Activated CD8-positive, alpha-beta memory T cell treated with anti-CD3 and anti-CD28 coated beads, Interleukin-2, amount 10 ng/mL, durations not matched to agents 7 days and 5 days (primary cell): ENCODE measurements around the gene IGFBP2. TPM values are rescaled to one million over a fixed set of nuclear protein-coding genes. Genes with fewer than 3 reads are reported as not detected.

Experiments used
- ATAC-seq: fragments of 150-1000 bp; cut with Tn5 transposase; one replicate; pipeline ENCODE4 v1.10.0; 2021; ENCODE audit warnings: moderate library complexity
- CTCF ChIA-PET: fragments of 350-600 bp; sonication (Branson Sonifier 250); formaldehyde crosslinking; loops from one replicate; lab custom pipeline; 2021; ENCODE audit warnings: antibody characterized with exemption; lab: Charles Lee
- DNase-seq: peaks from one replicate; pipeline ENCODE4 v3.0.0-alpha.2; 2020
- H3K27ac Mint-ChIP-seq: one replicate; pipeline ENCODE4 v1.8.0; 2021; ENCODE audit warnings: mild to moderate bottlenecking, mixed read lengths
- H3K27me3 Mint-ChIP-seq: one replicate; pipeline ENCODE4 v1.8.0; 2021; ENCODE audit warnings: mixed read lengths
- H3K36me3 Mint-ChIP-seq: one replicate; pipeline ENCODE4 v1.8.0; 2021; ENCODE audit warnings: mild to moderate bottlenecking, mixed read lengths
- H3K4me1 Mint-ChIP-seq: one replicate; pipeline ENCODE4 v1.8.0; 2021; ENCODE audit warnings: mixed read lengths
- H3K4me3 Mint-ChIP-seq: one replicate; pipeline ENCODE4 v1.8.0; 2021; ENCODE audit warnings: mild to moderate bottlenecking, moderate library complexity, mixed read lengths
- H3K9me3 Mint-ChIP-seq: one replicate; pipeline ENCODE4 v1.8.0; 2022; ENCODE audit warnings: low read depth, mixed read lengths
- total RNA-seq, 2 experiments: library from RNA; stranded (reverse); gene quantifications; one replicate each; pipeline ENCODE4 v1.2.3, GENCODE V29; 2021

The IGFBP2 gene
- total RNA-seq, 2 experiments from 2014 or later: 0.96 to 3.5 TPM

GRCh38 chr2:216601632-216602409 is 31.4 kb upstream of the IGFBP2 start:
- peaks cover 5% of the 10 kb centered on the region for H3K4me1 Mint-ChIP-seq

DNA sequence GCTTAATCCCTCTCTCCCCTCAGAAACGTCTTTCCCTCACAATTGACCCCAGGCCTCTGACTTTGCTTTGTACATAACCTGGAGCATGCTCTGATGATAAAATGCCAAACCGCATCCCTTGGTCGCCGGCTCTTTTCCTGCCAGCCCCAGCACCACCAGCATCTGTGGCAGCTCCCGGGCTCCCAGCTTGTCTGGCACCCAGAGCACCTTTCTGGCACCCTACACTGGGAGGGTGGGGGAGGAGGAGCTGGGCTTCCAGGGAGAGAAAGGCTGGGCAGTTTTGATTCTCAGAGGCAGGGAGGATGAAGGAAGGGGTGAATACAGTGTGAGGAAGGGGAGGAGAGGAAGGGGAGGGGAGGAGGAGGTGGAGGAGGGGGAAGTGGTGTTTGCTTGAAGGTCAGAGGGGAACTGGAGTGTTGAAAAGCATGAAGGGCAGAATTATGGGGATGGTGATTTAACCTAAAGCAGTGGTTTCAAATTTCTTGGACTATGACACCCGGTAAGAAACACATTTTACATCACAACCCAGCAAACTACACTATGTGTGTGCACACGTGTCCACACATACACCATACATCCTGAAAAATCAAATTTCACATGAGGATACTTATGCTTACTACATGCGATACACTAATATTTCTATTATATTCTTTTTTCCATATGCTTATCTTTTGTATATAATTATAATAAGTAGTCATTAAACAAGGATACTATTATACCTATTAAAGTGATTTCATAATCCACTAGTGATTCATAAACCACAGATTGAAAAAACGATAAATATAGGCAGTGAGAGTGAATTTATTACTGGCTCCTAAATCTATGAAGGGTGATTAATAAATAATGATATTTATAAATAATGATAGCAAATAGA is 30.0 kb upstream of the IGFBP2 start:
- Mint-ChIP-seq H3K27ac (no peak overlapping the region), H3K27me3 (peaks cover 20% of the 10 kb centered on the region)

More at GRCh38 chr2:216601632-216602409, 31.4 kb upstream of the IGFBP2 start:
- no peak overlapping the region for H3K4me3 Mint-ChIP-seq
- H3K36me3 Mint-ChIP-seq: no peaks in the 10 kb centered on the region
- ATAC-seq (no peak), DNase-seq (no peak)
- H3K27ac Mint-ChIP-seq: no peak overlapping the region
- CTCF ChIA-PET: no interaction called here
- no peaks in the 10 kb centered on the region for H3K9me3 Mint-ChIP-seq
- H3K27me3 Mint-ChIP-seq: peaks cover 20% of the 10 kb centered on the region

GRCh38 chr2:216603884-216604245 is 29.4 kb upstream of the IGFBP2 start:
- ATAC-seq (no peak), DNase-seq (no peak)
- H3K4me3 Mint-ChIP-seq: no peak overlapping the region
- peaks cover 2% of the 10 kb centered on the region for H3K36me3 Mint-ChIP-seq
- H3K9me3 Mint-ChIP-seq: no peaks in the 10 kb centered on the region
- no peak overlapping the region for H3K27ac Mint-ChIP-seq
- peaks cover 15% of the 10 kb centered on the region for H3K4me1 Mint-ChIP-seq
- peaks cover 18% of the 10 kb centered on the region for H3K27me3 Mint-ChIP-seq
- CTCF ChIA-PET: no interaction called here

More for the DNA sequence above, 30.0 kb upstream of the IGFBP2 start:
- CTCF ChIA-PET: no interaction called here
- H3K36me3 Mint-ChIP-seq: peaks cover 2% of the 10 kb centered on the region
- no peaks in the 10 kb centered on the region for H3K9me3 Mint-ChIP-seq
- ATAC-seq (no peak), DNase-seq (no peak)
- no peak overlapping the region for H3K4me3 Mint-ChIP-seq
- H3K4me1 Mint-ChIP-seq: peaks cover 15% of the 10 kb centered on the region

DNA sequence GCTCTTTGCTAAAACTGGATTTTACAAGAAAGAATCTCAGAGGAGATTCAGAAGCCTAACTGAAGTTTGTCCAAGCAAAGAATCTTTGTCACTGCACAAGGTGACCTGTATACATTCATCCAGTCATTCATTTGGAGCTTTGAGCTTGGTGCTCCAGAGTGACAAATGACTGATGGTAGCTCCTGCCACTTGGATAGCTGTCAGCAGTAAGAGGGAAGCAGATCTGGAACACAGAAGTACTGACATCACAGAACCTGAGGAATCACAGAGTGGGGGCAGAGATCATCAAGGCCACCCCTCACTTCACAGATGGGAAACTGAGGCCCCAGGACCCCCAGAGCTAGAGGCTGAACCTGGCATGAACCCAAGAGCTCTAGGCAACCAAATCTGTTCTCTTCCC is 28.8 kb upstream of the IGFBP2 start:
- DNase-seq (no peak), ATAC-seq (no peak)
- Mint-ChIP-seq H3K27ac (no peak overlapping the region), H3K4me1 (peaks cover 15% of the 10 kb centered on the region), H3K4me3 (no peak overlapping the region), H3K36me3 (peaks cover 2% of the 10 kb centered on the region), H3K9me3 (no peaks in the 10 kb centered on the region), H3K27me3 (peaks cover 15% of the 10 kb centered on the region)
- CTCF ChIA-PET: no interaction called here

DNA sequence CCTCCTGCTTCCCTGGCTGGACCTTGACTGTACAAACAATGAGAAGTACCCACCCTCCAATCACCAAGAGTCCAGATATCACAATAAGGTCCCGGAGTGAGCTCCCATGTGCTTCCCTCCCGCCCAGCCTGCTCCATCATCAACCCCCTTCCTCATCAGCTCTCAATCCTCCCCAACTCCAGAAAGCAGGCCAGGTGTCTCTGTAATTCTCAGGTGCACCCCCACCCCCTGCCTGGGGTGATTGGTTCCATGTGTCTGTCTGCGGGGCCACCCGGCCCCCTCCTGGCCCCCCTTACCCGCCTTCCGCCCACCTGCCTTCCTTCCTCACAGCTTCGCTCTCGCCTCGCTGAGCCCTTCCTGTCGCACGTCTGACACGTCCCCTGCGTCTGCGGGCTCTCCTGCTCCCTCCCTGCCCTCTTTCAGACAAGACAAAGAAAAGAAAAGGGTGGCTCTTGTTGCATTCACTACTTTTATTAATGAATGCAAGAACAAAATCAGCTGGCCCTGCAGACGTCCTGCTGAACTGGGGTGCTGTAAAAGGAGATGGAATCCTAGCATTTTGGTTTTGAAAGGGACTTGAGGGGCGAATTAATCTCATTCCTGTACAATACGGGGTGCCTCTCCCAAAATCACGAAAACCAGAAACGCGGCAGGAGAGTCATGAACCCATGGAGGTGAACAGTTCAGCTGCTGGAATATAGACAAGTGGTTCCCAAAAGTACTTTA is 26.5 kb upstream of the IGFBP2 start:
- ATAC-seq (peak; percentile 89), DNase-seq (peak; percentile 81)
- peaks cover 2% of the 10 kb centered on the region for H3K36me3 Mint-ChIP-seq
- CTCF ChIA-PET: no interaction called here
- peaks cover 15% of the 10 kb centered on the region for H3K4me1 Mint-ChIP-seq
- H3K27ac Mint-ChIP-seq: peak overlapping the region; percentile 71
- peaks cover 16% of the 10 kb centered on the region for H3K27me3 Mint-ChIP-seq
- no peaks in the 10 kb centered on the region for H3K9me3 Mint-ChIP-seq
- H3K4me3 Mint-ChIP-seq: peak overlapping the region; percentile 65

DNA sequence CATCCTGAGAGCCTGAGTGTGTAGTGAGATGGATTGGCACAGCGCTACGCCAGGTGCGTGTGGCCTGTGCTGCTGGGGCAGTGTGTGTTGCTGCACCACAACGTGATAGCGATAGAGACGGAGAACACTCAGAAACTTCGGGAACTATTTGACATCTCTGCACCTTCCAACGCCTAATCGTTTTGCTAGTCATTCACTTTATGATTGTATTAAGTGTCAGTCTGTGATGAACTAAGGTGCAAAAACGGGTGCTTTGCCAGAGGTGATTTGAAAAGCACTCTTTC is 26.0 kb upstream of the IGFBP2 start:
- H3K27me3 Mint-ChIP-seq: peaks cover 15% of the 10 kb centered on the region
- no peak for DNase-seq
- H3K36me3 Mint-ChIP-seq: peaks cover 2% of the 10 kb centered on the region
- CTCF ChIA-PET: no interaction called here
- no peaks in the 10 kb centered on the region for H3K9me3 Mint-ChIP-seq
- H3K4me3 Mint-ChIP-seq: no peak overlapping the region
- H3K4me1 Mint-ChIP-seq: peaks cover 15% of the 10 kb centered on the region
- no peak overlapping the region for H3K27ac Mint-ChIP-seq
- ATAC-seq: no peak

- H3K27ac Mint-ChIP-seq: no peak overlapping the region
- ATAC-seq (no peak), DNase-seq (no peak)
- peaks cover 2% of the 10 kb centered on the region for H3K36me3 Mint-ChIP-seq
- peaks cover 15% of the 10 kb centered on the region for H3K4me1 Mint-ChIP-seq
- H3K27me3 Mint-ChIP-seq: peaks cover 15% of the 10 kb centered on the region
- H3K4me3 Mint-ChIP-seq: no peak overlapping the region
- no peaks in the 10 kb centered on the region for H3K9me3 Mint-ChIP-seq
- CTCF ChIA-PET: no interaction called here
Measured at GRCh38 chr2:216608525-216608924, 24.7 kb upstream of the IGFBP2 start.

DNA sequence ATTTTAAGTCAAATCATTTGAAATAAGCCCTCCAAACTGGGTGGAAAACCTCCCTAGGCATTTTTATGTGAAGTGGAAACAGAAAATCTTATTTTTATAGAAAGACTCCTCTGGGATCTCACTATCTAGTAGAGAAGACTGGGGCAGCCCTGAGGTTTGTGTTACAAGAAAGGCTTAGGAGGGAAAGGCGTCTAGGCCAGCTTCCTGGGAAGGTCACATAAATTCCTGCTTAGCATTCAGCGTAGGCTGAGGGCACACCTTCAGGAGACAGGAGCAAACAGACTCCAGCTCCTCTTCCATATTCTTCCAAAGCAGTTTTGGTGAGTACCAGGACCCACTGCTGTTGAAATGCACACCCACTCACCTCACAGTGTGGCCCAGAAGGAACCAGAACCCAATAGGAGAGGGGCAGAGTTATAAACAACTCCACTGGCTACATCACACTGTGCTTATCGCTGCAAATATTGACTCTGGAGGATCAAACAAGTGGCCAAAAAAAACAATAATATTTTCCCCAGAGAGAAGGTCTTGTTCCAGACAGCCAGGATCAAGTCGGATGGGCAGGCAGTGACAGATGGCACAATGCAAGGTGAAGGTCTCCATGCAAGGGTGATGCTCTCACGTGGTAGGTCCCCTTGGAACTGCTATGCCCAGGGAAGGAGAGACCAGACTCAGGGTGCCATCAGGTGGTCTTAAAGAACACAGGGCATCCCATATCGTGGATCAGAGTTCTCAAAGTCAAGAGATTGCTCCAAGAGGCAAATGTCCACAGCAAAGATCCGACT is 17.7 kb upstream of the IGFBP2 start:
- Mint-ChIP-seq H3K9me3 (no peaks in the 10 kb centered on the region), H3K36me3 (no peaks in the 10 kb centered on the region)
- CTCF ChIA-PET: interaction anchor here (1.4 kb wide), 1 partner anchor 50 kb away, joined by 3 read pairs; no protein-coding TSS in a partner anchor

DNA sequence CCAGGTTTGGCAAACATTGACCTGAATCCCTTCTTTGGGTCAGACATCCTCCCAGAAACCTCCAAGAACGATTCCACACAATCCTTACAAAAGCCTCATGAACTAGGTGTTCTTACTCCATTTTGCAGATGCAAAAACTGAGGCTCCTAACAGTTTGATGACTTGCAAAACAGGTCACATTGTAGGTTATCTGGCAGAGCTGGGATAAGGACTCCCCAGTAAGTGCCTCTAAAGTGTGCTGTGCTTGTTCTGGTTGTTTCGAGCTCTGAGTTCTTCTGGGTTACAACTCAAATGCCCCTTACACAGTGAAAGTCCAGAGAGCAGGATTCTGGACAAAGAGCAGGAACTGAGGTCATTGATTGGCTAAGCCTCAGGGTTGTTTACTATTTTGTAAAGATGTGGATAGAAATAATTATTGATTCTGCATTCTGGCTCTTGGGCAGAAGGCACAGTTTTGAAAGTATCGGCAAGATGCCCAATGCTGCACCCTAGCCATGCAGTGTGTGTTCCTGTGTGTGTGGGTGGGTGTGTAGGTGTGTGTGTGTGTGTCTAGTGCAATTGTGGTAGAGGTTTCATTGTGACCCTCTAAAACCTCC is 17.0 kb upstream of the IGFBP2 start:
- Mint-ChIP-seq H3K4me3 (no peak overlapping the region), H3K4me1 (peaks cover 5% of the 10 kb centered on the region), H3K27ac (no peak overlapping the region), H3K9me3 (no peaks in the 10 kb centered on the region), H3K36me3 (no peaks in the 10 kb centered on the region), H3K27me3 (peaks cover 19% of the 10 kb centered on the region)
- ATAC-seq: no peak
- CTCF ChIA-PET: no interaction called here
- DNase-seq: no peak

More for the DNA sequence above, 17.7 kb upstream of the IGFBP2 start:
- DNase-seq (no peak), ATAC-seq (no peak)
- Mint-ChIP-seq H3K4me1 (peaks cover 5% of the 10 kb centered on the region), H3K27me3 (peaks cover 19% of the 10 kb centered on the region), H3K4me3 (no peak overlapping the region), H3K27ac (no peak overlapping the region)

- Mint-ChIP-seq H3K4me3 (no peak overlapping the region), H3K36me3 (no peaks in the 10 kb centered on the region), H3K9me3 (no peaks in the 10 kb centered on the region), H3K27me3 (peaks cover 16% of the 10 kb centered on the region), H3K27ac (no peak overlapping the region), H3K4me1 (peaks cover 5% of the 10 kb centered on the region)
- no peak for DNase-seq
- ATAC-seq: no peak
- CTCF ChIA-PET: interaction anchor here (2.0 kb wide), 1 partner anchor 97 kb away, joined by 8 read pairs; no protein-coding TSS in a partner anchor
Measured at GRCh38 chr2:216617159-216617815, 15.9 kb upstream of the IGFBP2 start.

DNA sequence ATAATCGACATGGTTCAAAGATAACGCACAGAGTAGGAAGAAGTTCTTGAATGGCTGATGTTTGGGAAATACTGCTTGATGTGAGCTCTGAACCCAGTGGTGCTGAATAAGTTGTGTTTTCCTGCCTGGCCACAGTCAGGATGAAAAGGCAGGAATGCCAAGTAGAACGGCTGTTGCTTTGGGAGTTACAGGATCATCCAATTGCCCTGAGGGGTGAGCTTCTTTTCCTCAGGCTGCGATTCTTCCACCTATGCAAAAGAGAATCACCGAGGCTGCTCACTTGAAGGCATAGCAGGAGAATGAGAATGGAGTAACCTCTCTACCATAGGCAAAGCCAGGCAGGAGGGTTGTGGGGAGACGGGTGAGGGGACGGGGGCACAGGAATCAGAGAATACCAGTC is 14.4 kb upstream of the IGFBP2 start:
- ATAC-seq (no peak), DNase-seq (no peak)
- no peak overlapping the region for H3K27ac Mint-ChIP-seq
- no peak overlapping the region for H3K4me3 Mint-ChIP-seq
- peaks cover 16% of the 10 kb centered on the region for H3K27me3 Mint-ChIP-seq
- H3K4me1 Mint-ChIP-seq: peaks cover 5% of the 10 kb centered on the region
- no peaks in the 10 kb centered on the region for H3K36me3 Mint-ChIP-seq
- CTCF ChIA-PET: interaction anchor here (2.0 kb wide), 1 partner anchor 99 kb away, joined by 8 read pairs; no protein-coding TSS in a partner anchor
- no peaks in the 10 kb centered on the region for H3K9me3 Mint-ChIP-seq
